CD4-positive, alpha-beta T cell (primary cell): ENCODE results near the gene SLC12A7. TPM values are rescaled to one million over a fixed set of nuclear protein-coding genes. Genes with fewer than 3 reads are reported as not detected.

ENCODE experiments used
- ATAC-seq: fragments of 200-7000 bp; cut with Tn5 transposase; one replicate; pipeline ENCODE4 v1.10.0; 2022; ENCODE audit warnings: mild to moderate bottlenecking; ENCODE audit not compliant: poor library complexity
- CTCF ChIA-PET: fragments of 350-600 bp; sonication (Branson Sonifier 250); formaldehyde crosslinking; loops from one replicate; lab custom pipeline; 2021; ENCODE audit warnings: antibody characterized with exemption, inconsistent platforms; lab: Charles Lee
- POLR2A ChIA-PET: fragments of 350-600 bp; sonication (Branson Sonifier 250); formaldehyde crosslinking; loops from one replicate; lab custom pipeline; 2021; ENCODE audit warnings: antibody characterized with exemption, inconsistent platforms; lab: Charles Lee
- DNase-seq, 14 experiments: peaks; one replicate each; pipeline ENCODE4 v3.0.0-alpha.2; 2013 to 2020; ENCODE audit warnings: mixed read lengths in 2 of 14
- H3K27ac ChIP-seq, 2 donors: one replicate each; pipeline versions ENCODE4 v1.5.1 to v1.7.0; 2013; ENCODE audit warnings: low read length in 2 of 2, low read depth in 1 of 2, mild to moderate bottlenecking in 1 of 2
- H3K27me3 ChIP-seq, 2 experiments: 1 replicate in 1 of 2; 2 replicates in 1 of 2; pipeline versions ENCODE4 v1.6.1 to v1.7.0; 2013; ENCODE audit warnings: low read length in 2 of 2, control low read depth in 1 of 2, mild to moderate bottlenecking in 1 of 2, moderate library complexity in 1 of 2; ENCODE audit not compliant: insufficient read depth in 2 of 2, control insufficient read depth in 1 of 2
- H3K36me3 ChIP-seq: one replicate; pipeline ENCODE4 v1.6.1; 2013; ENCODE audit warnings: low read length, control low read depth; ENCODE audit not compliant: insufficient read depth
- H3K4me1 ChIP-seq: one replicate; pipeline ENCODE4 v1.6.1; 2013; ENCODE audit warnings: low read length, control low read depth; ENCODE audit not compliant: insufficient read depth
- H3K4me3 ChIP-seq: one replicate; pipeline ENCODE4 v1.5.1; 2013; ENCODE audit warnings: mild to moderate bottlenecking, low read length, moderate library complexity
- H3K9me3 ChIP-seq, 2 experiments: 1 replicate in 1 of 2; 2 replicates in 1 of 2; pipeline versions ENCODE4 v1.6.1 to v1.7.0; 2013; ENCODE audit warnings: low read length in 2 of 2, mild to moderate bottlenecking in 2 of 2, control low read depth in 1 of 2, moderate library complexity in 1 of 2; ENCODE audit not compliant: control insufficient read depth in 1 of 2, insufficient read depth in 1 of 2
- H3K27ac Mint-ChIP-seq: one replicate; pipeline ENCODE4 v1.8.0; 2020; ENCODE audit warnings: mixed read lengths
- H3K27me3 Mint-ChIP-seq: one replicate; pipeline ENCODE4 v1.8.0; 2021; ENCODE audit warnings: mixed read lengths
- H3K36me3 Mint-ChIP-seq: one replicate; pipeline ENCODE4 v1.8.0; 2021; ENCODE audit warnings: low read depth, mixed read lengths
- H3K4me1 Mint-ChIP-seq: one replicate; pipeline ENCODE4 v1.8.0; 2021; ENCODE audit warnings: low read depth, mixed read lengths
- H3K4me3 Mint-ChIP-seq: one replicate; pipeline ENCODE4 v1.8.0; 2020; ENCODE audit warnings: mild to moderate bottlenecking, mixed read lengths
- H3K9me3 Mint-ChIP-seq: one replicate; pipeline ENCODE4 v1.8.0; 2020; ENCODE audit warnings: mixed read lengths
- intact Hi-C, 2 experiments: fragments of 100-400 bp; cut with DNase I in 1 of 2; cut with micrococcal nuclease in 1 of 2; formaldehyde crosslinking; loops; one replicate each; pipeline versions ENCODE4 v1.15.1 to v1.9.0; 2023 to 2025; cut with DNase I, micrococcal nuclease
- total RNA-seq, 174 experiments: library from RNA in 2 of 174; stranded (reverse) in 2 of 174; gene quantifications; one replicate each; pipeline ENCODE4 v1.2.3 and lab custom pipeline; 2021 to 2026
- TF ChIP-seq, protein P1 (sequence below): fragments of 200-600 bp; IDR thresholded peaks from one replicate; pipeline ENCODE4 v1.8.0; 2022; ENCODE audit warnings: antibody characterized with exemption, mild to moderate bottlenecking

Gene SLC12A7
- total RNA-seq, 2 experiments from 2014 or later, result 47.9 to 51.7 TPM

GRCh38 chr5:1074226-1074625 is 37.6 kb downstream of the SLC12A7 start:
- CTCF ChIA-PET, result no interaction called here
- intact Hi-C loops, result no loop called here
- POLR2A ChIA-PET, result no interaction called here

DNA sequence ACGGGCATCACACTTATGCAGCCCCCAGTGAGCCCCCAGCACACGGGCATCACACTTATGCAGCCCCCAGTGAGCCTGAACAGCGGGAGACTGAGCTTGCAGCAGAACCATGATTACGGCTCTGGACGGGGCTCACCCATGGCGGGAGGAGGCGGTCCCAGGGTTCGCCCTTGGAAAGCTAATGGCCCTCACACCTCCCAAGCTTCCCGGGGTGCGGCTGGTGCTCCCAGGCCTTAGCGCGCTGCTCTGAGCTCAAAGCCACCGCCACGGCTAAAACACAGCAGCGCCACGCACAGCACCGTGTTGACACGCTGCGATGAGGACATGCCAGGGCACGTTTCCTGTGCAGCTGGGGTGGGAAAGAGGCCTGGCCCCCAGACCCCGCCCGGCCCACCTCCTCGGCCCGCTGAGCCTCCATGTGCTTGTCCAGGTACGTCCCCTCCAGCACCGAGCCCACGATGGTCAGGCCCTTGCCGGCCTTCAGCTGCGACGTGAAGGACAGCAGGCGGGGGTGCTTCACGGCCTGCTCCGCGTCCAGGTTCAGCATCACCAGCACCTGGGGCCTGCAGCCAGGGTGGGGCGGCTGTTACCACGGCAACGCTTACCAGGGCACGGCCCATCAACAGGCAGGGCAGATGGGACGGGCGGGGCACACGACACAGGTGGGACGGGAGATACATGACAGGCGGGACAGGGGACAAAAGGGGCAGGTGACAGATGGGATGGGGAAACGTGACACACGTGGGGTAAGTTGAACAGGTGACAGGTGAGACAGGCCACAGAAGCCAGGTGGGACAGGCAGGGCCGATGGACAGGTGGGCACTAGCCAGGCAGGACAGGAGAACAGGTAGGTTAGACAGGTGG is 38.4 kb downstream of the SLC12A7 start:
- Mint-ChIP-seq H3K4me1 (no peaks in the 10 kb centered on the region), H3K9me3 (no peaks in the 10 kb centered on the region), H3K27ac (no peak overlapping the region), H3K4me3 (no peak overlapping the region), H3K36me3 (peaks cover 26% of the 10 kb centered on the region), H3K27me3 (no peaks in the 10 kb centered on the region)
- no peaks in the 10 kb centered on the region for H3K4me1 ChIP-seq
- TF ChIP-seq, protein P1, sequence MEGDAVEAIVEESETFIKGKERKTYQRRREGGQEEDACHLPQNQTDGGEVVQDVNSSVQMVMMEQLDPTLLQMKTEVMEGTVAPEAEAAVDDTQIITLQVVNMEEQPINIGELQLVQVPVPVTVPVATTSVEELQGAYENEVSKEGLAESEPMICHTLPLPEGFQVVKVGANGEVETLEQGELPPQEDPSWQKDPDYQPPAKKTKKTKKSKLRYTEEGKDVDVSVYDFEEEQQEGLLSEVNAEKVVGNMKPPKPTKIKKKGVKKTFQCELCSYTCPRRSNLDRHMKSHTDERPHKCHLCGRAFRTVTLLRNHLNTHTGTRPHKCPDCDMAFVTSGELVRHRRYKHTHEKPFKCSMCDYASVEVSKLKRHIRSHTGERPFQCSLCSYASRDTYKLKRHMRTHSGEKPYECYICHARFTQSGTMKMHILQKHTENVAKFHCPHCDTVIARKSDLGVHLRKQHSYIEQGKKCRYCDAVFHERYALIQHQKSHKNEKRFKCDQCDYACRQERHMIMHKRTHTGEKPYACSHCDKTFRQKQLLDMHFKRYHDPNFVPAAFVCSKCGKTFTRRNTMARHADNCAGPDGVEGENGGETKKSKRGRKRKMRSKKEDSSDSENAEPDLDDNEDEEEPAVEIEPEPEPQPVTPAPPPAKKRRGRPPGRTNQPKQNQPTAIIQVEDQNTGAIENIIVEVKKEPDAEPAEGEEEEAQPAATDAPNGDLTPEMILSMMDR, result no peak
- intact Hi-C loops, result no loop called here
- no peak overlapping the region for H3K4me3 ChIP-seq
- peaks cover 63% of the 10 kb centered on the region for H3K36me3 ChIP-seq
- H3K27me3 ChIP-seq, result no peaks in the 10 kb centered on the region
- ChIA-PET CTCF (no interaction called here), POLR2A (no interaction called here)
- H3K9me3 ChIP-seq, result no peaks in the 10 kb centered on the region
- no peak for ATAC-seq
- no peak for DNase-seq
- H3K27ac ChIP-seq, result no peak overlapping the region

More at GRCh38 chr5:1074226-1074625, 37.6 kb downstream of the SLC12A7 start:
- H3K27ac ChIP-seq, result no peak overlapping the region
- no peak overlapping the region for H3K4me3 ChIP-seq
- Mint-ChIP-seq H3K4me3 (no peak overlapping the region), H3K27ac (no peak overlapping the region), H3K4me1 (no peaks in the 10 kb centered on the region), H3K9me3 (no peaks in the 10 kb centered on the region), H3K27me3 (no peaks in the 10 kb centered on the region), H3K36me3 (peaks cover 30% of the 10 kb centered on the region)
- H3K4me1 ChIP-seq, result no peaks in the 10 kb centered on the region
- no peaks in the 10 kb centered on the region for H3K27me3 ChIP-seq
- no peaks in the 10 kb centered on the region for H3K9me3 ChIP-seq
- DNase-seq (no peak), ATAC-seq (no peak)
- TF ChIP-seq, protein P1, result no peak
- peaks cover 62% of the 10 kb centered on the region for H3K36me3 ChIP-seq

GRCh38 chr5:1069720-1070088 is 42.2 kb downstream of the SLC12A7 start:
- H3K27ac ChIP-seq, result no peak overlapping the region
- Mint-ChIP-seq H3K27ac (no peak overlapping the region), H3K9me3 (no peaks in the 10 kb centered on the region), H3K36me3 (peaks cover 24% of the 10 kb centered on the region), H3K27me3 (no peaks in the 10 kb centered on the region), H3K4me1 (no peaks in the 10 kb centered on the region), H3K4me3 (no peak overlapping the region)
- ATAC-seq (no peak), DNase-seq (no peak)
- no peak overlapping the region for H3K4me3 ChIP-seq
- POLR2A ChIA-PET, result no interaction called here
- CTCF ChIA-PET, result no interaction called here
- TF ChIP-seq, protein P1, result no peak
- H3K27me3 ChIP-seq, result no peaks in the 10 kb centered on the region
- H3K36me3 ChIP-seq, result peaks cover 59% of the 10 kb centered on the region
- H3K9me3 ChIP-seq, result no peaks in the 10 kb centered on the region
- H3K4me1 ChIP-seq, result no peaks in the 10 kb centered on the region
- intact Hi-C loops, result no loop called here
